ENCODE results near the gene ANKUB1.
"Not testable (repeated sequence)": the region's sequence is repeated elsewhere in the genome, so short reads cannot be mapped to it uniquely, and the experiment has no call there.

The ANKUB1 gene, protein sequence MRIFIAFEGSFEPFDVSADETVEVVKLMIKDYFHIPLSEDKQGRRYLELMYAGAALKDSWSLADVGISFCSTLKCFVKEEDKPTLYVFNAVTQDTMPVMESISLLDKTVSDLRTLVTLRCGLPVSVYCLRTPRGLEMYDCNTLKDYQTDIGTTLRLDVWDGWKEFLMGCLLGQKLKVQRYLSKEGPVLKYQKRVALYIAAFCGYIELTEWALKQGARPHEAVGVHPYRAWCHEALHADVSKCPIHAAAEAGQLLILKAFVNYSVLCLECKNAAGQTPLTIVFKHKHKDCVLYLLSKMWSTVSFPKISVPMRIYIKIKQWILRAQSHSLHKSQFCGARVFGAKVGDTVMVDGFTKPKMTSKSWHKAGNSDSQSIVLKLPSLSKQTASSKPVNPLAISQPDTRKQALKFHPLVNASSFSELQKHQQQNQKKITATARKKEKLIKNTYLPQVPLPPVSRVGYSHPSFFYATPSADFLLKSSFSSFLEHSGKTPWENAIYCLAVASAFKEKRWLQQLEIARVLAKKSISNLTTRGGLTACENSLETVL

GRCh38 chr3:149792452-149793270 lies at the start of gene ANKUB1:
TSS of gene ANKUB1 (minus strand) at chr3:149792554. CDS start at chr3:149792366, 188 bp downstream.
- Histone ChIP-seq H3K27ac (ENCODE audit: low read depth in 2 of 2, low read length in 2 of 2) (no peak within 1 kb of the TSS), H3K36me3 (ENCODE audit: control insufficient read depth in 2 of 2, insufficient read depth in 2 of 2, low read length in 2 of 2) (no peaks in the 10 kb centered on the region), H3K9me3 (ENCODE audit: control insufficient read depth in 2 of 2, low read length in 2 of 2) (no peaks in the 10 kb centered on the region), H3K4me3 (ENCODE audit: low read length in 2 of 2) (no peak within 1 kb of the TSS), H3K27me3 (ENCODE audit: control insufficient read depth in 2 of 2, insufficient read depth in 2 of 2, low read length in 2 of 2) (peaks cover 0 to 3% of the 10 kb centered on the region in 2 donors), H3K9ac (ENCODE audit: low read depth in 1 of 2, low read length in 2 of 2) (no peak within 1 kb of the TSS), H3K4me1 (ENCODE audit: control insufficient read depth in 2 of 2, insufficient read depth in 2 of 2, low read length in 2 of 2) (no peaks in the 10 kb centered on the region)

DNA sequence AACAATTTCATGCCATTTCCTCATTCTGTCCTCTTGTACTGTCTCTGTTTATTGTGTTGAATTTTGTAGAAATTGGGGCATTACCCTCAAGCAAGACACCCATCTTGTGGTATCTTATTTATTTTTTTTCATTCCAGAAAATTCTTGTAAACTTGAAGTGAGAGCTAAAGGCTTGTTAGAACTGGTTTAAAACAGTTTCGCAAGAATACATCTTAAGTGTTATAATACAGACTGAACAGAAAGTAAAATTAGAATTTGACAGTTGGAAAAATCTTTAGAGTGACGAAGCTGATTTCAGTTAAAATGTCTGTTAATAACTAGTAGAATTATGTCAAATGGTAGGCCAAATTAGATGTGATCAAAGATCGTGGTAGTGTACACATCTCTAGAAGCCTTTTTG lies 47.5 kb upstream of the ANKUB1 start:
- Histone ChIP-seq H3K4me3 (ENCODE audit: low read length in 2 of 2) (no peak overlapping the region), H3K36me3 (ENCODE audit: control insufficient read depth in 2 of 2, insufficient read depth in 2 of 2, low read length in 2 of 2) (peaks cover 0 to 2% of the 10 kb centered on the region in 2 donors), H3K4me1 (ENCODE audit: control insufficient read depth in 2 of 2, insufficient read depth in 2 of 2, low read length in 2 of 2) (peaks cover 0 to 2% of the 10 kb centered on the region in 2 donors), H3K9ac (ENCODE audit: low read depth in 1 of 2, low read length in 2 of 2) (no peak overlapping the region), H3K27me3 (ENCODE audit: control insufficient read depth in 2 of 2, insufficient read depth in 2 of 2, low read length in 2 of 2) (no peaks in the 10 kb centered on the region), H3K9me3 (ENCODE audit: control insufficient read depth in 2 of 2, low read length in 2 of 2) (peaks cover 2 to 4% of the 10 kb centered on the region in 2 donors), H3K27ac (ENCODE audit: low read depth in 2 of 2, low read length in 2 of 2) (no peak overlapping the region)

DNA sequence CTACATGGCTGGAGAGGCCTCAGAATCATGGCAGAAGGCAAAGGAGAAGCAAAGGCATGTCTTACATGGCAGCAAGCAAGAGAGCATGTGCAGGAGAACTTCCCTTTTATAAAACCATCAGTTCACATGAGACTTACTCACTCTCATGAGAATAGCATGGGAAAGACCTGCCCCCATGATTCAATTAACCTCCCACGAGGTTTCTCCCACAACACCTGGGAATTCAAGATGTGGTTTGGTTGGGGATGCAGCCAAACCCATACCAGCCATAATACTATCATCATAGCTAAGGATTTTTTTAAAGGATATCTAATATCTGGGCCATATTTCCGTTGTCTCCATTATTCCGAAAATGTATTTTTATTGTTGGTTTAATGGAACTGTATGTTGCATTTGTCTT lies 47.1 kb upstream of the ANKUB1 start:
- H3K4me3 ChIP-seq (ENCODE audit: low read length in 2 of 2); H3K27ac ChIP-seq (ENCODE audit: low read depth in 2 of 2, low read length in 2 of 2); H3K27me3 ChIP-seq (ENCODE audit: control insufficient read depth in 2 of 2, insufficient read depth in 2 of 2, low read length in 2 of 2); H3K9me3 ChIP-seq (ENCODE audit: control insufficient read depth in 2 of 2, low read length in 2 of 2); H3K36me3 ChIP-seq (ENCODE audit: control insufficient read depth in 2 of 2, insufficient read depth in 2 of 2, low read length in 2 of 2); H3K9ac ChIP-seq (ENCODE audit: low read depth in 1 of 2, low read length in 2 of 2); H3K4me1 ChIP-seq (ENCODE audit: control insufficient read depth in 2 of 2, insufficient read depth in 2 of 2, low read length in 2 of 2): not testable (repeated sequence)

GRCh38 chr3:149838491-149838890 lies 46.1 kb upstream of the ANKUB1 start:
- H3K27me3 ChIP-seq (ENCODE audit: control insufficient read depth in 2 of 2, insufficient read depth in 2 of 2, low read length in 2 of 2); H3K27ac ChIP-seq (ENCODE audit: low read depth in 2 of 2, low read length in 2 of 2); H3K4me3 ChIP-seq (ENCODE audit: low read length in 2 of 2); H3K36me3 ChIP-seq (ENCODE audit: control insufficient read depth in 2 of 2, insufficient read depth in 2 of 2, low read length in 2 of 2); H3K4me1 ChIP-seq (ENCODE audit: control insufficient read depth in 2 of 2, insufficient read depth in 2 of 2, low read length in 2 of 2); H3K9ac ChIP-seq (ENCODE audit: low read depth in 1 of 2, low read length in 2 of 2): not testable (repeated sequence)
- H3K9me3 ChIP-seq (ENCODE audit: control insufficient read depth in 2 of 2, low read length in 2 of 2) = peaks cover 4 to 13% of the 10 kb centered on the region in 2 donors

DNA sequence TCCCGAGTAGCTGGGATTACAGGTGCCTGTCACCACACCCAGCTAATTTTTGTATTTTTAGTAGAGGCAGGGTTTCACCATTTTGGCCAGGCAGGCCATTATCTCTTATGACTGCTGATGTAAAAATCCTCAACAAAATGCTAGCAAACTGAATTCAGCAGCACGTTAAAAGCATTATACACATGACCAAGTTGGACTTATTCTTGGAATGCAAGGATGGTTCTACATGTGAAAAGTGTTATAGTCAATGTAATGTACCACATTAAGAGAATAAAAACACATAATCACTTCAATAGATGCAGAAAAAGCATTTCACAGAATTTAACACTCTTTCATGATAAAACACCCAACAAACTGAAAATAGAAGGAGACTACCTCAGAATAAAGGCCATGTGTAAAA lies 40.9 kb upstream of the ANKUB1 start:
- H3K4me3 ChIP-seq (ENCODE audit: low read length in 2 of 2) = no peak overlapping the region
- H3K9ac ChIP-seq (ENCODE audit: low read depth in 1 of 2, low read length in 2 of 2) = no peak overlapping the region
- peaks cover 0 to 6% of the 10 kb centered on the region in 2 donors for H3K36me3 ChIP-seq (ENCODE audit: control insufficient read depth in 2 of 2, insufficient read depth in 2 of 2, low read length in 2 of 2)
- no peak overlapping the region for H3K27ac ChIP-seq (ENCODE audit: low read depth in 2 of 2, low read length in 2 of 2)
- no peaks in the 10 kb centered on the region for H3K4me1 ChIP-seq (ENCODE audit: control insufficient read depth in 2 of 2, insufficient read depth in 2 of 2, low read length in 2 of 2)
- peaks cover 4 to 19% of the 10 kb centered on the region in 2 donors for H3K9me3 ChIP-seq (ENCODE audit: control insufficient read depth in 2 of 2, low read length in 2 of 2)
- H3K27me3 ChIP-seq (ENCODE audit: control insufficient read depth in 2 of 2, insufficient read depth in 2 of 2, low read length in 2 of 2) = no peaks in the 10 kb centered on the region

DNA sequence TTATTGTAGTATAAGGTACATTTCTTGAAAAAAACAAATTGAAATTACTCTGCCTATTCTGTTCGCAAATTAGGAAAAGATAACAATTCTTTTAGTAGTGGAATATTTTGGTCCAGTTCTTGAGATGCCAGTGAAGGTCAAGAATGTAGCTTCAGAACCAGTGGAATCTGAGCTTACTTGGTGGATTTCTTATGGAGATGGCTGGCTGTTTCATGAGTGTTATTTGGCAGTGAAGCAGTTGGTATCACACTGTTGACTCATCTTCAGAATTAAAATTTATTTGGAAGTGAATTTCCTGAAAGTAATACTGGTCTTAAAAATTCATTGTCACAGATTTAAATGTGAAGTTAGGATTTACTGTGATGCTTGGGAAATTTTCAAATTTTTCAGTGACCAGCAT lies 39.7 kb upstream of the ANKUB1 start:
- H3K9me3 ChIP-seq (ENCODE audit: control insufficient read depth in 2 of 2, low read length in 2 of 2) = peaks cover 4 to 19% of the 10 kb centered on the region in 2 donors
- no peak overlapping the region for H3K9ac ChIP-seq (ENCODE audit: low read depth in 1 of 2, low read length in 2 of 2)
- H3K4me1 ChIP-seq (ENCODE audit: control insufficient read depth in 2 of 2, insufficient read depth in 2 of 2, low read length in 2 of 2) = no peaks in the 10 kb centered on the region
- H3K36me3 ChIP-seq (ENCODE audit: control insufficient read depth in 2 of 2, insufficient read depth in 2 of 2, low read length in 2 of 2) = peaks cover 0 to 3% of the 10 kb centered on the region in 2 donors
- no peaks in the 10 kb centered on the region for H3K27me3 ChIP-seq (ENCODE audit: control insufficient read depth in 2 of 2, insufficient read depth in 2 of 2, low read length in 2 of 2)
- H3K4me3 ChIP-seq (ENCODE audit: low read length in 2 of 2) = no peak overlapping the region
- no peak overlapping the region for H3K27ac ChIP-seq (ENCODE audit: low read depth in 2 of 2, low read length in 2 of 2)

- H3K4me1 ChIP-seq (ENCODE audit: control insufficient read depth in 2 of 2, insufficient read depth in 2 of 2, low read length in 2 of 2) = no peaks in the 10 kb centered on the region
- no peak overlapping the region for H3K9ac ChIP-seq (ENCODE audit: low read depth in 1 of 2, low read length in 2 of 2)
- no peak overlapping the region for H3K4me3 ChIP-seq (ENCODE audit: low read length in 2 of 2)
- peaks cover 0 to 19% of the 10 kb centered on the region in 2 donors for H3K9me3 ChIP-seq (ENCODE audit: control insufficient read depth in 2 of 2, low read length in 2 of 2)
- no peak overlapping the region for H3K27ac ChIP-seq (ENCODE audit: low read depth in 2 of 2, low read length in 2 of 2)
- peaks cover 0 to 3% of the 10 kb centered on the region in 2 donors for H3K36me3 ChIP-seq (ENCODE audit: control insufficient read depth in 2 of 2, insufficient read depth in 2 of 2, low read length in 2 of 2)
- no peaks in the 10 kb centered on the region for H3K27me3 ChIP-seq (ENCODE audit: control insufficient read depth in 2 of 2, insufficient read depth in 2 of 2, low read length in 2 of 2)
These were observed 39.0 kb upstream of the ANKUB1 start for GRCh38 chr3:149831321-149831720.

GRCh38 chr3:149830902-149831301 lies 38.5 kb upstream of the ANKUB1 start:
- no peak overlapping the region for H3K4me3 ChIP-seq (ENCODE audit: low read length in 2 of 2)
- H3K27ac ChIP-seq (ENCODE audit: low read depth in 2 of 2, low read length in 2 of 2) = no peak overlapping the region
- H3K36me3 ChIP-seq (ENCODE audit: control insufficient read depth in 2 of 2, insufficient read depth in 2 of 2, low read length in 2 of 2) = peaks cover 0 to 3% of the 10 kb centered on the region in 2 donors
- H3K9me3 ChIP-seq (ENCODE audit: control insufficient read depth in 2 of 2, low read length in 2 of 2) = peaks cover 0 to 19% of the 10 kb centered on the region in 2 donors
- no peaks in the 10 kb centered on the region for H3K4me1 ChIP-seq (ENCODE audit: control insufficient read depth in 2 of 2, insufficient read depth in 2 of 2, low read length in 2 of 2)
- no peaks in the 10 kb centered on the region for H3K27me3 ChIP-seq (ENCODE audit: control insufficient read depth in 2 of 2, insufficient read depth in 2 of 2, low read length in 2 of 2)
- H3K9ac ChIP-seq (ENCODE audit: low read depth in 1 of 2, low read length in 2 of 2) = no peak overlapping the region

GRCh38 chr3:149829631-149830030 lies 37.3 kb upstream of the ANKUB1 start:
- not testable (repeated sequence) for H3K27me3 ChIP-seq (ENCODE audit: control insufficient read depth in 2 of 2, insufficient read depth in 2 of 2, low read length in 2 of 2); H3K27ac ChIP-seq (ENCODE audit: low read depth in 2 of 2, low read length in 2 of 2); H3K36me3 ChIP-seq (ENCODE audit: control insufficient read depth in 2 of 2, insufficient read depth in 2 of 2, low read length in 2 of 2); H3K4me3 ChIP-seq (ENCODE audit: low read length in 2 of 2); H3K9ac ChIP-seq (ENCODE audit: low read depth in 1 of 2, low read length in 2 of 2); H3K4me1 ChIP-seq (ENCODE audit: control insufficient read depth in 2 of 2, insufficient read depth in 2 of 2, low read length in 2 of 2)
- peaks cover 0 to 16% of the 10 kb centered on the region in 2 donors for H3K9me3 ChIP-seq (ENCODE audit: control insufficient read depth in 2 of 2, low read length in 2 of 2)

- H3K36me3 ChIP-seq (ENCODE audit: control insufficient read depth in 2 of 2, insufficient read depth in 2 of 2, low read length in 2 of 2) = peaks cover 0 to 3% of the 10 kb centered on the region in 2 donors
- H3K27me3 ChIP-seq (ENCODE audit: control insufficient read depth in 2 of 2, insufficient read depth in 2 of 2, low read length in 2 of 2) = no peaks in the 10 kb centered on the region
- no peaks in the 10 kb centered on the region for H3K4me1 ChIP-seq (ENCODE audit: control insufficient read depth in 2 of 2, insufficient read depth in 2 of 2, low read length in 2 of 2)
- no peak overlapping the region for H3K4me3 ChIP-seq (ENCODE audit: low read length in 2 of 2)
- H3K9ac ChIP-seq (ENCODE audit: low read depth in 1 of 2, low read length in 2 of 2) = no peak overlapping the region
- no peak overlapping the region for H3K27ac ChIP-seq (ENCODE audit: low read depth in 2 of 2, low read length in 2 of 2)
- peaks cover 0 to 5% of the 10 kb centered on the region in 2 donors for H3K9me3 ChIP-seq (ENCODE audit: control insufficient read depth in 2 of 2, low read length in 2 of 2)
These were observed 36.0 kb upstream of the ANKUB1 start for GRCh38 chr3:149828390-149828789.

Measured in mucosa of rectum (tissue), 2 donors.